Brain microvascular endothelial cell (primary cell): Measurements from ENCODE around the gene BPIFA3.

Experiments used
- DNase-seq: peaks from one replicate; pipeline ENCODE4 v3.0.0-alpha.2; 2020
- H3K27ac ChIP-seq: fragments of 250-450 bp; sonication (Bioruptor Pico); 2 replicates; pipeline ENCODE4 v1.5.1; 2020; ENCODE audit warnings: mild to moderate bottlenecking, moderate library complexity
- H3K27me3 ChIP-seq: fragments of 250-450 bp; sonication (Bioruptor Pico); replicated peaks from 2 replicates; pipeline ENCODE4 v1.5.1; 2020; ENCODE audit warnings: mild to moderate bottlenecking
- H3K36me3 ChIP-seq: fragments of 250-450 bp; sonication (Bioruptor Pico); replicated peaks from 2 replicates; pipeline ENCODE4 v1.5.1; 2020; ENCODE audit warnings: mild to moderate bottlenecking
- H3K4me3 ChIP-seq: 2 replicates; pipeline ENCODE4 v1.5.1; 2011; ENCODE audit warnings: low read depth, mild to moderate bottlenecking, control low read depth, low read length, moderate library complexity
- CTCF ChIP-seq: IDR thresholded peaks from 2 replicates; pipeline ENCODE4 v1.5.1; 2011; ENCODE audit warnings: low read depth, mild to moderate bottlenecking, moderate library complexity, low read length, control low read depth, inconsistent platforms; ENCODE audit errors: missing control alignments
- in situ Hi-C: cut with HindIII; loops from 2 replicates; pipeline ENCODE4 v1.10.0; 2017; ENCODE audit warnings: low sequenced_read_pairs, low pct_ligation_motif_present

BPIFA3 gene

GRCh38 chr20:33267701-33268100 is 50.5 kb downstream of the BPIFA3 start:
- Histone ChIP-seq H3K4me3 (no peak overlapping the region), H3K36me3 (no peaks in the 10 kb centered on the region), H3K27me3 (no peaks in the 10 kb centered on the region), H3K27ac (no peak overlapping the region)
- DNase-seq = no peak
- TF ChIP-seq CTCF = no peak
- in situ Hi-C loops = no loop called here

- no peak overlapping the region for H3K27ac ChIP-seq
- H3K36me3 ChIP-seq = no peaks in the 10 kb centered on the region
- no peaks in the 10 kb centered on the region for H3K27me3 ChIP-seq
- no peak for TF ChIP-seq CTCF
- no peak overlapping the region for H3K4me3 ChIP-seq
- in situ Hi-C loops = no loop called here
- no peak for DNase-seq
Observed at GRCh38 chr20:33272155-33272873, 55.2 kb downstream of the BPIFA3 start.

- DNase-seq = no peak
- Histone ChIP-seq H3K36me3 (no peaks in the 10 kb centered on the region), H3K4me3 (no peak overlapping the region), H3K27ac (no peak overlapping the region), H3K27me3 (no peaks in the 10 kb centered on the region)
- in situ Hi-C loops = no loop called here
- TF ChIP-seq CTCF = no peak
Observed at GRCh38 chr20:33273117-33273851, 56.1 kb downstream of the BPIFA3 start.

- Histone ChIP-seq H3K4me3 (no peak overlapping the region), H3K27me3 (no peaks in the 10 kb centered on the region), H3K36me3 (no peaks in the 10 kb centered on the region), H3K27ac (no peak overlapping the region)
- no peak for DNase-seq
- TF ChIP-seq CTCF = no peak
- in situ Hi-C loops = no loop called here
Observed at GRCh38 chr20:33275215-33275614, 58.1 kb downstream of the BPIFA3 start.

- in situ Hi-C loops = no loop called here
- no peak for DNase-seq
- no peaks in the 10 kb centered on the region for H3K36me3 ChIP-seq
- no peak overlapping the region for H3K4me3 ChIP-seq
- TF ChIP-seq CTCF = no peak
- H3K27ac ChIP-seq = no peak overlapping the region
- no peaks in the 10 kb centered on the region for H3K27me3 ChIP-seq
Observed at GRCh38 chr20:33275871-33276270, 58.7 kb downstream of the BPIFA3 start.
